IMR-90 (cell line): ENCODE data around the gene DPP6.

Experiments used
- BHLHE40 ChIP-seq: fragments of 150-350 bp; IDR thresholded peaks from 2 replicates; pipeline ENCODE4 v1.6.1; 2016; ENCODE audit warnings: mild to moderate bottlenecking, low read depth, low read length
- CEBPB ChIP-seq: IDR thresholded peaks from 2 replicates; pipeline ENCODE4 v1.6.1; 2012; ENCODE audit warnings: low read depth, low read length, improper control_type of control experiment
- MAZ ChIP-seq: IDR thresholded peaks from 2 replicates; pipeline ENCODE4 v1.6.1; 2012; ENCODE audit warnings: low read depth, mild to moderate bottlenecking, low read length, improper control_type of control experiment, moderate library complexity, borderline replicate concordance
- POLR2A ChIP-seq: IDR thresholded peaks from 2 replicates; pipeline ENCODE4 v1.6.1; 2012; ENCODE audit warnings: mild to moderate bottlenecking, low read depth, low read length
- RAD21 ChIP-seq: IDR thresholded peaks from 2 replicates; pipeline ENCODE4 v1.6.1; 2012; ENCODE audit warnings: low read length, improper control_type of control experiment
- RCOR1 ChIP-seq: IDR thresholded peaks from 2 replicates; pipeline ENCODE4 v1.6.1; 2012; ENCODE audit warnings: mild to moderate bottlenecking, low read length, improper control_type of control experiment; ENCODE audit not compliant: insufficient replicate concordance
- SMC3 ChIP-seq: fragments of 150-350 bp; IDR thresholded peaks from 2 replicates; pipeline ENCODE4 v1.6.1; 2016; ENCODE audit warnings: low read depth, mild to moderate bottlenecking, antibody characterized with exemption, low read length, moderate library complexity
- TF ChIP-seq, protein P1 (sequence below): fragments of 150-350 bp; IDR thresholded peaks from 2 replicates; pipeline ENCODE4 v1.6.1; 2017; ENCODE audit warnings: mild to moderate bottlenecking, antibody characterized with exemption, low read length, low read depth
- TF ChIP-seq, protein P2 (sequence below): conservative IDR thresholded peaks from 2 replicates; pipeline ENCODE4 v1.5.1; 2012; ENCODE audit warnings: mild to moderate bottlenecking, low read depth, low read length, improper control_type of control experiment

DNA sequence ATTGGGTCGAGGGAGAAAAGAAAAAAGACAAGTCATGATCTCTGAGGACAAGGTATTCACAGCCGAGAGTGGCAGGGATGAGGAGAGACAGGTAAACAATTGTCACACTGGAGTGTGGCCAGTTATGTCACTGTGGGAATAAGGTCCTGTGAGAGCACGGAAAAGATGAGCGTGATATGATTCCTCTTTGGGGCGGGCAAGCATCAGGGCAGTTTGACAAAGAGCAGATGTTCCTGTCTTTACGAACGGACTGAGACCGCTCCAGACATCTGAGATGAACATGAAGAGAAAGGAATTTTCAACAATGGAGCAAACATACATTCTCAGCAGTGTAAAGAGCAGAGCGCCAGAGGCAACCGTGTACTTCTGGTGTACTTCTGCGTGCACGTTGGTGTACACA lies 278.1 kb downstream of the DPP6 start:
- TF ChIP-seq, protein P1, sequence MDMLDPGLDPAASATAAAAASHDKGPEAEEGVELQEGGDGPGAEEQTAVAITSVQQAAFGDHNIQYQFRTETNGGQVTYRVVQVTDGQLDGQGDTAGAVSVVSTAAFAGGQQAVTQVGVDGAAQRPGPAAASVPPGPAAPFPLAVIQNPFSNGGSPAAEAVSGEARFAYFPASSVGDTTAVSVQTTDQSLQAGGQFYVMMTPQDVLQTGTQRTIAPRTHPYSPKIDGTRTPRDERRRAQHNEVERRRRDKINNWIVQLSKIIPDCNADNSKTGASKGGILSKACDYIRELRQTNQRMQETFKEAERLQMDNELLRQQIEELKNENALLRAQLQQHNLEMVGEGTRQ = no peak
- TF ChIP-seq, protein P2, sequence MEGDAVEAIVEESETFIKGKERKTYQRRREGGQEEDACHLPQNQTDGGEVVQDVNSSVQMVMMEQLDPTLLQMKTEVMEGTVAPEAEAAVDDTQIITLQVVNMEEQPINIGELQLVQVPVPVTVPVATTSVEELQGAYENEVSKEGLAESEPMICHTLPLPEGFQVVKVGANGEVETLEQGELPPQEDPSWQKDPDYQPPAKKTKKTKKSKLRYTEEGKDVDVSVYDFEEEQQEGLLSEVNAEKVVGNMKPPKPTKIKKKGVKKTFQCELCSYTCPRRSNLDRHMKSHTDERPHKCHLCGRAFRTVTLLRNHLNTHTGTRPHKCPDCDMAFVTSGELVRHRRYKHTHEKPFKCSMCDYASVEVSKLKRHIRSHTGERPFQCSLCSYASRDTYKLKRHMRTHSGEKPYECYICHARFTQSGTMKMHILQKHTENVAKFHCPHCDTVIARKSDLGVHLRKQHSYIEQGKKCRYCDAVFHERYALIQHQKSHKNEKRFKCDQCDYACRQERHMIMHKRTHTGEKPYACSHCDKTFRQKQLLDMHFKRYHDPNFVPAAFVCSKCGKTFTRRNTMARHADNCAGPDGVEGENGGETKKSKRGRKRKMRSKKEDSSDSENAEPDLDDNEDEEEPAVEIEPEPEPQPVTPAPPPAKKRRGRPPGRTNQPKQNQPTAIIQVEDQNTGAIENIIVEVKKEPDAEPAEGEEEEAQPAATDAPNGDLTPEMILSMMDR = no peak
- TF ChIP-seq POLR2A = no peak
- no peak for TF ChIP-seq CEBPB
- TF ChIP-seq RAD21 = no peak
- TF ChIP-seq MAZ = no peak
- TF ChIP-seq SMC3 = no peak
- no peak for TF ChIP-seq RCOR1
- TF ChIP-seq BHLHE40 = no peak
